Measurements from ENCODE around the gene SEZ6L2. TPM values are rescaled to one million over a fixed set of nuclear protein-coding genes. Genes with fewer than 3 reads are reported as not detected.
A peak's percentile ranks its signal among the peaks of the same experiment; 100 is the strongest.

Gene SEZ6L2
- total and polyA plus RNA-seq, 9 of the 15 experiments (the other 6 are each of a cell fraction or from before 2014, with no cell fraction given), result 0.10 to 2.1 (median 0.72) TPM

DNA sequence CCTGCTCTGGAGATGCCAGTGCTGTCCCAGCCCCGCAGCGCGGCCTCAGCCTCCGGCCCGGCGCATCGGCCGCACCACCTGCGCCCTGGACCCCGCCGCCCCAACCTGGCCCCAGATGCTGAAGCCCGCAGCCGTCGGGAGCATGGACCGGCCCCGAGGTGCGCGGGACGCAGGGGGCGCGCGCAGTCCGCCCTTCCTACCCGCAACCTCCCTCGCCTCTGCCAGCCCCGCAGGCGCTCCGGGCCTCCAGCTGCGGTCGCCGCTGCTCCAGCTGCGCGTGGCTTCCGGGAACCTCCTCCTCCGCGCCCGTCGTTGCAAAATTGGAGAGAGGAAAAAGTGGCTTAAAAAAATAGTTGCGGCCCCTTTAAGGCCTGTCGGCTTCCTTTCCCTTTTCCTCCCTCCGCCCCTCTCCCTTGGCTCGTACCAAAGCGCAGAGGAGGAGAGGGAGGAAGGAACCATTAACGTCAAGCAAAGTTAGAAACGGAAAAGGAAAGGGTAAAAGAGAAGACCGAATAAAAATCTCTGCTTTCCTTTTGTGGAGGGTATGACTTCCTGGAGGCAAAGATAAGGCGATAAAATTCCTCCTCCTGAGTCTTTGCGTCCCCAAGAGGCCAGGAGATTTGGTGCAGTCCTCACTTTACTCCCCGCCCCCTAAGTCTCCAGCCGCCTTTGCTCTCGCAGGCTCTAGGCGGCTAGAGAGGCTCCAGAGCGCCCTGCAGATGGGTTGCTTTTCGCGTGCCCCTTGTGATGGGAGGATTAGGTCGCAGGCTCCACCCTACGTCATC is 36.3 kb downstream of the SEZ6L2 start, which contains the start of gene CDIPT (continued):
- TF ChIP-seq, protein P1, sequence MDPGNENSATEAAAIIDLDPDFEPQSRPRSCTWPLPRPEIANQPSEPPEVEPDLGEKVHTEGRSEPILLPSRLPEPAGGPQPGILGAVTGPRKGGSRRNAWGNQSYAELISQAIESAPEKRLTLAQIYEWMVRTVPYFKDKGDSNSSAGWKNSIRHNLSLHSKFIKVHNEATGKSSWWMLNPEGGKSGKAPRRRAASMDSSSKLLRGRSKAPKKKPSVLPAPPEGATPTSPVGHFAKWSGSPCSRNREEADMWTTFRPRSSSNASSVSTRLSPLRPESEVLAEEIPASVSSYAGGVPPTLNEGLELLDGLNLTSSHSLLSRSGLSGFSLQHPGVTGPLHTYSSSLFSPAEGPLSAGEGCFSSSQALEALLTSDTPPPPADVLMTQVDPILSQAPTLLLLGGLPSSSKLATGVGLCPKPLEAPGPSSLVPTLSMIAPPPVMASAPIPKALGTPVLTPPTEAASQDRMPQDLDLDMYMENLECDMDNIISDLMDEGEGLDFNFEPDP (CRISPR knock-in tag; IDR thresholded peaks at IDR 0.05), result no peak
- no peak for TF ChIP-seq YBX1 (IDR thresholded peaks at IDR 0.05)
- TF ChIP-seq ZNF282 (CRISPR knock-in tag; IDR thresholded peaks at IDR 0.05), result no peak
- no peak for TF ChIP-seq ZNF668 (CRISPR knock-in tag; IDR thresholded peaks at IDR 0.05)
- TF ChIP-seq, protein P2, sequence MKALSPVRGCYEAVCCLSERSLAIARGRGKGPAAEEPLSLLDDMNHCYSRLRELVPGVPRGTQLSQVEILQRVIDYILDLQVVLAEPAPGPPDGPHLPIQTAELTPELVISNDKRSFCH (CRISPR knock-in tag; IDR thresholded peaks at IDR 0.05), result no peak
- TF ChIP-seq, protein P2 (tag; IDR thresholded peaks at IDR 0.05), result 0 out of 2 replicates have a peak, but pooled peaks have one; percentile 8
- peak in 1 of 2 experiments; percentile 100; a peak in 3 of 4 replicates for TF ChIP-seq FOXK2 (conservative IDR thresholded peaks at IDR 0.05 in 1 of 2, IDR thresholded peaks at IDR 0.05 in 1 of 2; ENCODE audit: low read depth in 2 of 2)
- no peak for TF ChIP-seq ZSCAN29 (IDR thresholded peaks at IDR 0.05)
- no peak for TF ChIP-seq KAT7 (CRISPR knock-in tag; IDR thresholded peaks at IDR 0.05; ENCODE audit: borderline replicate concordance)
- TF ChIP-seq, protein P3, sequence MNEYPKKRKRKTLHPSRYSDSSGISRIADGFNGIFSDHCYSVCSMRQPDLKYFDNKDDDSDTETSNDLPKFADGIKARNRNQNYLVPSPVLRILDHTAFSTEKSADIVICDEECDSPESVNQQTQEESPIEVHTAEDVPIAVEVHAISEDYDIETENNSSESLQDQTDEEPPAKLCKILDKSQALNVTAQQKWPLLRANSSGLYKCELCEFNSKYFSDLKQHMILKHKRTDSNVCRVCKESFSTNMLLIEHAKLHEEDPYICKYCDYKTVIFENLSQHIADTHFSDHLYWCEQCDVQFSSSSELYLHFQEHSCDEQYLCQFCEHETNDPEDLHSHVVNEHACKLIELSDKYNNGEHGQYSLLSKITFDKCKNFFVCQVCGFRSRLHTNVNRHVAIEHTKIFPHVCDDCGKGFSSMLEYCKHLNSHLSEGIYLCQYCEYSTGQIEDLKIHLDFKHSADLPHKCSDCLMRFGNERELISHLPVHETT (CRISPR knock-in tag; conservative IDR thresholded peaks at IDR 0.05 in 1 of 2, IDR thresholded peaks at IDR 0.05 in 1 of 2), result no peak; a peak in 1 of 4 replicates
- TF ChIP-seq HNRNPLL (IDR thresholded peaks at IDR 0.05; ENCODE audit: low read depth, low read length, poor library complexity, severe bottlenecking), result peak; percentile 48
- TF ChIP-seq ERF (CRISPR knock-in tag; IDR thresholded peaks at IDR 0.05), result no peak
- TF ChIP-seq ZNF121 (CRISPR knock-in tag; conservative IDR thresholded peaks at IDR 0.05), result no peak
- no peak for TF ChIP-seq IFI16 (CRISPR knock-in tag; IDR thresholded peaks at IDR 0.05)
- no peak for TF ChIP-seq TSC22D4 (tag; IDR thresholded peaks at IDR 0.05)
- TF ChIP-seq SETDB1 (IDR thresholded peaks at IDR 0.05; ENCODE audit: low read length), result no peak
- no peak for TF ChIP-seq ZHX1 (conservative IDR thresholded peaks at IDR 0.05; ENCODE audit: low read length)
- TF ChIP-seq CREBBP (IDR thresholded peaks at IDR 0.05; ENCODE audit: low read depth, low read length), result no peak
- no peak for TF ChIP-seq ZNF143 (CRISPR knock-in tag; IDR thresholded peaks at IDR 0.05)
- TF ChIP-seq POU5F1 (IDR thresholded peaks at IDR 0.05; ENCODE audit: borderline replicate concordance, low read depth, low read length, partially characterized antibody), result peak; percentile 33
- peak; percentile 54; the same call in 1 of the 2 replicates for TF ChIP-seq ZBTB1 (CRISPR knock-in tag; IDR thresholded peaks at IDR 0.05; ENCODE audit: borderline replicate concordance, low read depth)
- no peak for TF ChIP-seq EP300 (IDR thresholded peaks at IDR 0.05; ENCODE audit: low read length)
- no peak for TF ChIP-seq JUNB (CRISPR knock-in tag; conservative IDR thresholded peaks at IDR 0.05)

Measured in K562 (cell line).